ENCODE measurements around the gene MASP1.
"Not testable (repeated sequence)": the region's sequence is repeated elsewhere in the genome, so short reads cannot be mapped to it uniquely, and the experiment has no call there.

Gene MASP1

GRCh38 chr3:187243933-187244524 is 47.5 kb downstream of the MASP1 start:
- TF ChIP-seq CTCF (IDR thresholded peaks at IDR 0.05; ENCODE audit: low read length) (no peak), EZH2 (IDR thresholded peaks at IDR 0.05; ENCODE audit: borderline replicate concordance, low read length) (no peak)
- no peaks in the 10 kb centered on the region for H3K9me2 ChIP-seq (ENCODE audit: low read depth, low read length)

GRCh38 chr3:187242900-187243299 is 48.6 kb downstream of the MASP1 start:
- Histone ChIP-seq H4K20me1 (ENCODE audit: insufficient read depth, low read length) (no peaks in the 10 kb centered on the region), H3K27me3 (ENCODE audit: insufficient read depth, low read length) (no peaks in the 10 kb centered on the region; the same call in 1 of the 2 replicates), H3K4me2 (ENCODE audit: low read length) (no peak overlapping the region), H3K36me3 (ENCODE audit: insufficient read depth, low read length) (no peaks in the 10 kb centered on the region), H3K4me1 (ENCODE audit: insufficient read depth, low read length, severe bottlenecking) (no peaks in the 10 kb centered on the region), H3K9me3 (ENCODE audit: low read length) (peaks cover 6% of the 10 kb centered on the region; the same call in 1 of the 2 replicates), H3K27ac (ENCODE audit: low read depth, low read length, poor library complexity, severe bottlenecking) (no peak overlapping the region), H3K79me2 (ENCODE audit: insufficient read depth, low read length) (no peaks in the 10 kb centered on the region), H2AFZ (ENCODE audit: low read length) (no peak overlapping the region), H3F3A (ENCODE audit: insufficient read depth, low read length) (no peaks in the 10 kb centered on the region), H3K9ac (ENCODE audit: low read length) (no peak overlapping the region), H3K9me2 (ENCODE audit: low read depth, low read length) (no peaks in the 10 kb centered on the region), H3K4me3 (ENCODE audit: low read depth, low read length, poor library complexity, severe bottlenecking) (no peak overlapping the region)
- TF ChIP-seq CTCF (IDR thresholded peaks at IDR 0.05; ENCODE audit: low read length): no peak
- no peak for TF ChIP-seq EZH2 (IDR thresholded peaks at IDR 0.05; ENCODE audit: borderline replicate concordance, low read length)

More at GRCh38 chr3:187243933-187244524, 47.5 kb downstream of the MASP1 start:
- H3K9ac ChIP-seq (ENCODE audit: low read length): no peak overlapping the region
- no peaks in the 10 kb centered on the region for H3K4me1 ChIP-seq (ENCODE audit: insufficient read depth, low read length, severe bottlenecking)
- peaks cover 6% of the 10 kb centered on the region; the same call in 1 of the 2 replicates for H3K9me3 ChIP-seq (ENCODE audit: low read length)
- peaks cover 4% of the 10 kb centered on the region; the same call in 1 of the 2 replicates for H3K27me3 ChIP-seq (ENCODE audit: insufficient read depth, low read length)
- H3K79me2 ChIP-seq (ENCODE audit: insufficient read depth, low read length): no peaks in the 10 kb centered on the region
- no peaks in the 10 kb centered on the region for H4K20me1 ChIP-seq (ENCODE audit: insufficient read depth, low read length)
- H3K4me3 ChIP-seq (ENCODE audit: low read depth, low read length, poor library complexity, severe bottlenecking): no peak overlapping the region
- H2AFZ ChIP-seq (ENCODE audit: low read length): no peak overlapping the region
- H3K4me2 ChIP-seq (ENCODE audit: low read length): no peak overlapping the region
- H3K36me3 ChIP-seq (ENCODE audit: insufficient read depth, low read length): no peaks in the 10 kb centered on the region
- H3F3A ChIP-seq (ENCODE audit: insufficient read depth, low read length): no peaks in the 10 kb centered on the region
- no peak overlapping the region for H3K27ac ChIP-seq (ENCODE audit: low read depth, low read length, poor library complexity, severe bottlenecking)

GRCh38 chr3:187242435-187242834 is 49.1 kb downstream of the MASP1 start:
- no peaks in the 10 kb centered on the region for H4K20me1 ChIP-seq (ENCODE audit: insufficient read depth, low read length)
- no peaks in the 10 kb centered on the region; the same call in 1 of the 2 replicates for H3K27me3 ChIP-seq (ENCODE audit: insufficient read depth, low read length)
- H3K9ac ChIP-seq (ENCODE audit: low read length): no peak overlapping the region
- peaks cover 6% of the 10 kb centered on the region; the same call in 1 of the 2 replicates for H3K9me3 ChIP-seq (ENCODE audit: low read length)
- TF ChIP-seq EZH2 (IDR thresholded peaks at IDR 0.05; ENCODE audit: borderline replicate concordance, low read length) (no peak), CTCF (IDR thresholded peaks at IDR 0.05; ENCODE audit: low read length) (no peak)
- H2AFZ ChIP-seq (ENCODE audit: low read length): no peak overlapping the region
- no peaks in the 10 kb centered on the region for H3K36me3 ChIP-seq (ENCODE audit: insufficient read depth, low read length)
- no peaks in the 10 kb centered on the region for H3K4me1 ChIP-seq (ENCODE audit: insufficient read depth, low read length, severe bottlenecking)
- H3K4me2 ChIP-seq (ENCODE audit: low read length): no peak overlapping the region
- no peaks in the 10 kb centered on the region for H3K9me2 ChIP-seq (ENCODE audit: low read depth, low read length)
- H3K27ac ChIP-seq (ENCODE audit: low read depth, low read length, poor library complexity, severe bottlenecking): no peak overlapping the region
- H3K79me2 ChIP-seq (ENCODE audit: insufficient read depth, low read length): no peaks in the 10 kb centered on the region
- no peaks in the 10 kb centered on the region for H3F3A ChIP-seq (ENCODE audit: insufficient read depth, low read length)
- no peak overlapping the region for H3K4me3 ChIP-seq (ENCODE audit: low read depth, low read length, poor library complexity, severe bottlenecking)

- not testable (repeated sequence) for H3K79me2 ChIP-seq (ENCODE audit: insufficient read depth, low read length); H2AFZ ChIP-seq (ENCODE audit: low read length); H3K9me3 ChIP-seq (ENCODE audit: low read length); H3K4me3 ChIP-seq (ENCODE audit: low read depth, low read length, poor library complexity, severe bottlenecking); H3K27ac ChIP-seq (ENCODE audit: low read depth, low read length, poor library complexity, severe bottlenecking); H3K4me2 ChIP-seq (ENCODE audit: low read length); H3F3A ChIP-seq (ENCODE audit: insufficient read depth, low read length); H3K27me3 ChIP-seq (ENCODE audit: insufficient read depth, low read length); H3K9me2 ChIP-seq (ENCODE audit: low read depth, low read length); H3K36me3 ChIP-seq (ENCODE audit: insufficient read depth, low read length); H3K4me1 ChIP-seq (ENCODE audit: insufficient read depth, low read length, severe bottlenecking); H4K20me1 ChIP-seq (ENCODE audit: insufficient read depth, low read length); H3K9ac ChIP-seq (ENCODE audit: low read length)
Measured at GRCh38 chr3:187238835-187239234, 52.7 kb downstream of the MASP1 start.
